Stimulated activated CD8-positive, alpha-beta memory T cell treated with anti-CD3 and anti-CD28 coated beads, Interleukin-2, amount 100 ng/mL, for 1 hour (primary cell): ENCODE data around the gene PGRMC1.
"Not testable (repeated sequence)": the region's sequence is repeated elsewhere in the genome, so short reads cannot be mapped to it uniquely, and the experiment has no call there.

Source experiments
- DNase-seq, 2 donors: peaks; one replicate each; pipeline ENCODE4 v3.0.0-alpha.2; 2020; ENCODE audit warnings: low read depth in 2 of 2

PGRMC1 gene

DNA sequence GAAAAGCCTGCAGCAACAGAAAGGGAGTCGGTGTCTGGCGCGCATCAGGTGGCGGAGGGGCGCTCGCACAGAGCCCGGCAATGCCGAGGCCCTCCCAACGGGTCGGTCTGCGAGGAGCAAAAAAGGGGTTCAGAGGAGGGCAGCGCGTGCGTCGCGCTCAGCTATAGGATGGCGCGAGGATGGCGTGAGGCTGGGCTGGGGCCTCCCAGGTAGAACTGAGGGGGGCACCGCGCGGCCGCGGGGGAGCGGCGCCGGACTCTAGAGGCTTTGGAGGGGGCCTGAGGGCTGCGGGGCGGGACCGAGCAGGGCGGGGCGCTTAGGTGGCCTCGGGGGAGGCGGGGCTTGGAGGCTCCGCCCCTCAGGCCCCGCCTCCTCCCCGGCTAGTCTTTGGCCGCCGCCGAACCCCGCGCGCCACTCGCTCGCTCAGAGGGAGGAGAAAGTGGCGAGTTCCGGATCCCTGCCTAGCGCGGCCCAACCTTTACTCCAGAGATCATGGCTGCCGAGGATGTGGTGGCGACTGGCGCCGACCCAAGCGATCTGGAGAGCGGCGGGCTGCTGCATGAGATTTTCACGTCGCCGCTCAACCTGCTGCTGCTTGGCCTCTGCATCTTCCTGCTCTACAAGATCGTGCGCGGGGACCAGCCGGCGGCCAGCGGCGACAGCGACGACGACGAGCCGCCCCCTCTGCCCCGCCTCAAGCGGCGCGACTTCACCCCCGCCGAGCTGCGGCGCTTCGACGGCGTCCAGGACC is at the start of gene PGRMC1:
TSS of gene PGRMC1 (plus strand) at position 414 of the 751 bp plus-strand sequence. CDS start at position 493, 79 bp downstream.
- DNase-seq: peak; percentile 35 to 63

DNA sequence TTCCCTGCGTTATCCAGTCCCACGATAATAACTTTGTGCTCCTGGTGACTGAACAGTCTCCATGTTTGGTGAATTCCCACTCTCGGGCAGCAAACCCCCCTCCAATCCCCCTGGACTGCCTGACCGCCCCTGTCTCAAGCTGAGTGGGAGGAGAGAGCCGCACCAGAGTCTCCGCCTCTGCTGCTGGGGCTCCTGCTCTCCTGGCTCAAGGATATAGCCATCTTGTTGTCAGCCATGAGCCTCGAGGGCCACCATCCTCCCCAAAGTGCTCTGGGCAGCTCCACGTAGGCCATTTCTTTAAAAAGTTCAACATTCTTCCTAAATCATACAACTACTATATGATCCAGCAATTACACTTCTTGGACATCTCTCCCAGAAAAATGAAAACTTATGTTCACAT is 49.3 kb upstream of the PGRMC1 start:
- no peak for DNase-seq

DNA sequence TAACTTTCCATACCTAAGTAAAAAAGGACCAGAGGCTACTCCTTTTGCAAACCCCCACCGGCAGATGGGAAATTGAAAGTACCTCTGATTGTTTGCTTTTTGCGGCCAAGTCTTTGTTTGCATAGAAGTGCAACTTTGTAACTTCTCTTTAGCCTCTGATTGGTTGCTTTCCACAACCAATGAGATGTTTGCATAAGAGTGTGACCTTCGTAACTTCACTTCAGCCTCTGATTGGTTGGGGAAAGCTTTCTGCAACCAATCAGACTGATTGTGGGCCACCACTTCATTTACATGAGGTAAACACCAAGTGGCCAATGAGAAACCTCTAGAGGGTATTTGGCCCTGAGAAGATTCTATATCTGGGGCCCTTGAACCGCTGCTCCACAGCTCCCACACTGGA is 48.8 kb upstream of the PGRMC1 start:
- DNase-seq: no peak

DNA sequence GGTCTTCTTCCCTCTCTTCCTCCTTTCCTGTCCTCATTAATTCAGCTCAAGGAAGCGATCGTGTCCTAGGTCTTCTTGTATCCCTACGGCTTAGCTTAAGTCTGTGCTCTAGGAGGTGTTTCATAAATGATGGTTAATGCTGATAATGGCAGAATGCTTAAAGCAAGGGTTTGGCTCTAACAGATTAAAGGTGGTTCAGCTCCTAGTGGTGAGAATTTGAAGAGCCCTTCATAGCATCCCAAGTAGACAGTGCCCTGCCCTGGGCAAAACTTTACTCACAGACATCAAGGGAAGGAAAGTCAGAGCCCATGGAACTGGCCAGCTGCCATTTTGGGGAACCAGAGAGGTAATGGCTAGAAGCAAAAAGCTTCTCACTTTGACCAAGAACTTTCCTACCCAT is 47.0 kb upstream of the PGRMC1 start:
- no peak for DNase-seq

DNA sequence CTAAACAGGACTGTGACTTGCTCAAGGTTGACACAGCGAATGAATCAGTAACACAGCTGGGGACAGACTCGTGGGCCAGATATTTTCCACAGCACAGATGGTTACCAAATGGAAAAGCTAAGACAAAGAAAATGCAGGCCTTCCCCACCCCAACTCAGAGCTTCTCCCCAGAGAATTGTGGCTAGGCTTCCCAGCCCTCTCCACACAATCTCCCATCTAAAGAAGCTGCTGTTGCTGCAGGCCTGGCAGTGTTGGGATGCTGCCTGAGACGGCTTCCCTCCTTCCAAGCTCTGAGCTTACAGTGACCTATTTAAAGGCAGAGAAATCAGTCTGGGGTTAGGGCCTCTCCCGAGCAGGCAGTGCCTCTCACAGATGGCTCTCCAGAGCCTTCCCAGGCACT is 46.5 kb upstream of the PGRMC1 start:
- DNase-seq: no peak

DNA sequence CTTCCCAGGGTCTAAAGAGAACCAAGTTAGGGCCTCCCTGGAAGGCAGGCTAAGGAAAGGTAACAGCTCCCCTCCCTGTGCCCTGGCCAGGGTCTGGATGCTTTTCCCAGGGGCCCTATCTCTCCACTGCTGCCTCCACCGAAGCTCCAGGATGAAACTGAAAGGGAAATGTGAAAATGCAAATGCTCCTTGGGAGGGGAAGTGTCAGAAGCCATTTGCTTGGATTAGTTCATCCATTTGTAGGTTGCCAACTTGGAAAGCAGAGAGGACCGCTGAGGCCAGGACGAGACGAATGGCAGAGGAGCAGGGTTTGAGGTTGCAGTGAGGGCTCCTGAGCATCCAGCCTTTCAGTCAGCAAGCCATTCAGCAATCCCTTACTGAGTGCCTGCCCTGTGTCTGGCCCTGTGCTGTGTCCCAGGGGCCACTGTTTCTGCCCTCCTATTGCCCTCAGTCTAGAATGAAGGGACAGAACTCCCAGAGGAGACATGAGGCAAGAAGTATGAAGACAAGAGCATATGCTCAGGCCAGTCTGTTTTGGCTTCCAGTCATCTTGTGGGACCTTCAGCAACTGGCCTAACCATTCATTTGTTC is 45.9 kb upstream of the PGRMC1 start:
- no peak for DNase-seq

DNA sequence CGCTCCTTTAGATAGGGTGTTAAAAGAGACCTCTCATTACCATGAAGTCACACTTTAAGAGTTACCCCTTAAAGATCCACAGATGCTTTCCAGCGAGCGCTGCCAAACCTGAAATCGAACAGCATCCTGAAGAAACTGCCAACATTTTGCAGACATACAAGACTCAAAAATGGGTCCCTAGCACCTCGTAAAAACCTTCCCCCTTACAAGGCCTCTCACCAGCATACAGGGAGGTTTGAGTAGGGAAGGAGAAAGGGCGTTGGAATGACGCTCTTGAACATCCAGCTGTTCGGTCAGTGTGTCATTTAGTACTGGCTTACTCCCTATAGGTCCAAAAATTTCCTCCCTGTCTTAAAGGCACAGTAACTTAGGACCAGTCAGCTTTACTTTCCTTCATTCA is 45.3 kb upstream of the PGRMC1 start:
- no peak for DNase-seq

DNA sequence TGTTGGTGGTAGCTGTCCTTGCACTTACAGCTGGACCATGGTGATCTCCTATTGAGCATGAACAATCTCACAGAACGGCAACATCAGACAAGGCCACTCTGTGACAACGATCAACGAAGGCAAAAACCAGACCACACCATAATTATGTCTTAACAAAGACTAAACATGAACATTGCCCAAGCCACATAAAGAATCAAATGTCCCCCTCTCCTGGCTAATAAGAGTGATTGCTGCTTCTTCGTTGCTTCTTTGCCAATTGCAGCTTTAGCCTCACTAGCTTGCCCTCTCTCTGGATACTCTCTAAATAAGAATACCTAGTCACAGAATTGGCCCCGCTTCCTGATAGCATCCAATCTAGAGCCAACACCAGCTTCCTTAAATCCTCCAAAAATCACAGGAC is 41.5 kb upstream of the PGRMC1 start:
- DNase-seq: no peak

DNA sequence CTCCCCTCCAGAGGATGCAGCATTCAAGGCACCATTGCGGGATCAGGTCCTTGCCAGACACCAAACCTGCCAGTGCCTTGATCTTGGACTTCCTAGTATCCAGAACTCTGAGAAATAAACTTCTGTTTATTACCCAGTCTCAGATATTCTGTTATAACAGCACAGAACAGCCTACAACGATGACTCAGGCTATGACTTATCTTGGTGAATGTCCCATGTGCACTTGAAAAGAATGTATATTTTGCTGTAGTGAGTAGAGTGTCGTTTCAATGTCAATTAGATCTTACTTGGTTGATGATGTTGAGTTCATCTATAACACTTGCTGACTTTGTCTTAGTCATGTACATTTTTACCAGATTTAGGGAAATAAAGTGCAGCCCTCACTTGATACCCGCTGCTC is 34.5 kb upstream of the PGRMC1 start:
- DNase-seq: no peak

DNA sequence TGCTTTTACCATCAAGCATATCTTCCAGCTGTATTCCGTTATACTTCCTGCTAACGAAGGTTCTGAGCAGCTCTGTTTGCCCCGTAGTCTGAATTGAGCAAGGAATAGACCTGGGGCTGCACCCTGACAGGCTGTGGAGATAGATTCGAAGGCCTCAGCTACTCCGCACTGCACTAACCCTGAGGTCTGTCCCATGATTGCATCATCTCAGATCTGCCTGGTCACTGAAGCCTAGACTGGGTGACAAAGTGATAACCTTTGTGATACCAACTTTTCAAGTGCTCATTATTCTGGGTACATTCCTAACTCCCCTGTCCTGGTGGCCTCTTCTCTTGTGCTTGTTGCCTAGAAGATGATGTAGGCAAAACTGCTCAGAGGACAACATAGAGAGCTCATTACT is 29.9 kb upstream of the PGRMC1 start:
- DNase-seq: no peak

DNA sequence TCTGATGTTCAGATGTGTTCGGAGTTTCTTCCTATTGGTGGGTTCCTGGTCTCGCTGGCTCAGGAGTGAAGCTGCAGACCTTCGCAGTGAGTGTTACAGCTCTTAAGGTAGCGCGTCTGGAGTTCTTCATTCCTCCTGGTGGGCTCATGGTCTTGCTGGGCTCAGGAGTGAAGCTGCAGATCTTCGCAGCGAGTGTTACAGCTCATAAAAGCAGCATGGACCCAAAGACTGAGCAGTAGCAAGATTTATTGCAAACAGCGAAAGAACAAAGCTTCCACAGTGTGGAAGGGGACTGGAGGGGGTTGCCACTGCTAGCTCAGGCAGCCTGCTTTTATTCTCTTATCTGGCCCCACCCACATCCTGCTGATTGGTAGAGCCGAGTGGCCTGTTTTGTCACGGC is 28.6 kb upstream of the PGRMC1 start:
- not testable (repeated sequence) for DNase-seq

DNA sequence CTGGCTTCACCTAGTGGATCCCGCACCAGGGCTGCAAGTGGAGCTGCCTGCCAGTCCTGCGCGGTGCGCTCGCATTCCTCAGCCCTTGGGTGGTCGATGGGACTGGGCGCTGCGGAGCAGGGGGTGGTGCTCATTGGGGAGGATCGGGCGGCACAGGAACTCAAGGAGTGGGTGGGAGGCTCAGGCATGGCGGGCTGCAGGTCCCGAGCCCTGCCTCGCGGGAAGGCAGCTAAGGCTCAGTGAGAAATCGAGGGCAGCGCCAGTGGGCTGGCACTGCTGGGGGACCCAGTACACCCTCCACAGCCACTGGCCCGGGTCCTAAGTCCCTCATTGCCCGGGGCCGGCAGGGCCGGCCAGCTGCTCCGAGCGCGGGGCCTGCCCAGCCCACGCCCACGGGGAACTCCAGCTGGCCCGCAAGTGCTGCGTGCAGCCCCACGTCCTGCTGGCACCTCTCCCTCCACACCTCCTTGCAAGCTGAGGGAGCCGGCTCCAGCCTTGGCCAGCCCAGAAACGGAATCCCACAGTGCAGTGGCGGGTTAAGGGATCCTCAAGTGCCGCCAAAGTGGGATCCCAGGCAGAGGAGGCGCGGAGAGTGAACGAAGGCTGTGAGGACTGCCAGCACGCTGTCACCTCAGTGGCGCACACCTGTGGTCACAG is 27.6 kb upstream of the PGRMC1 start:
- no peak for DNase-seq

DNA sequence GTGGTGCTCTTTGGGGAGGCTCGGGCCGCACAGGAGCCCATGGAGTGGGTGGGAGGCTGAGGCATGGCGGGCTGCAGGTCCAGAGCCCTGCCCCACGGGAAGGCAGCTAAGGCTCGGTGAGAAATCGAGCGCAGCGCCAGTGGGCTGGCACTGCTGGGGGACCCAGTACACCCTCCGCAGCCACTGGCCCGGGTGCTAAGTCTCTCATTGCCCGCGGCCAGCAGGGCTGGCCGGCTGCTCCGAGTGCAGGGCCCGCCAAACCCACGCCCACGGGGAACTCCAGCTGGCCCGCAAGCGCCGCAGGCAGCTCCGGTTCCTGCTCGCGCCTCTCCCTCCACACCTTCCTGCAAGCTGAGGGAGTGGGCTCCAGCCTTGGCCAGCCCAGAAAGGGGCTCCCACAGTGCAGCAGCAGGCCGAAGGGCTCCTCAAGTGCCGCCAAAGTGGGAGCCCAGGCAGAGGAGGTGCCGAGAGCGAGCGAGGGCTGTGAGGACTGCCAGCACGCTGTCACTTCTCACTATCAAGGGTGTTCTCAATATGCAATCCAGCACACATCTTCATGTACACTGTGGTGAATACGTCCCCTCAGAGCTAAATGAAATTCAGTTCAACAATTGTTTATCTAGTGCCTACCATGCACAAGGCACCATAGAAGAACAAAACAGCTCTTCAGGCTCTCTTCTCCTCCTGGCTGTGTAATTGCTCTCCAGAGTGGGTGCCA is 25.0 kb upstream of the PGRMC1 start:
- not testable (repeated sequence) for DNase-seq

DNA sequence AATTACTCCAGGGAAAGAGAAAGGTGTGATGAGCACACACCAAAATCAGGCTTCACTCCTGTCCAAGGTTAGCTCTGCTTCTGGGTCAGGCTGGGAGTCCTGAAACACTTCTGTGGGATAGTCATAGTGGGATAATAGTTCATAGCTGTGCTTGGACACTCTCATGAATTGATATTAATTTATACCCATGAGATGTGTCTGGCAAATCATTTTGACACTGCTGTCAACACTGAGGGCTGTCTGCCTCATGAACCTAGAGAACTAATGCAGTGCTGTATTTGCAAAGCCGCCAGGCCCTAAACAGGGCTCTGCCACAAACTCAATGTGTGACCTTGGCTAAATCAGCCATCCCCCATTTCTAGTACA is 24.5 kb upstream of the PGRMC1 start:
- DNase-seq: no peak

DNA sequence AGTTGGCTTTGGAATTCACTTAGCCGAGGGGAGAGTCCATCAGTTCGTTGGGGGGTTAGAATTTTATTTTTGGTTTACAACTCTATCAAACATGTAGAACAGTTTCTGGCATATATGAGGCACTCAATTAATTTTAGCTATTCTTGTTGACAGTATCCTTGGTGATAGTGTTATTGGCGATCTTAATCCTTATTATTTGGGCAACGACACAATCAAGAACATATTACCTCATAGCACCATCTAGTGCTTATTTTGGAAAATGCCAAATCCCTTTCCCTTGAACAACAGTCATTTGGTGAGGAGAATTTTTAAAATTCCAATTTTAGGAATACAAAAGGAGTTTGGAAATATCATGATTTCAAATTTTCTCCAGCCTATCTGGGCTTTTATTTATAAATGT is 17.9 kb upstream of the PGRMC1 start:
- DNase-seq: no peak

DNA sequence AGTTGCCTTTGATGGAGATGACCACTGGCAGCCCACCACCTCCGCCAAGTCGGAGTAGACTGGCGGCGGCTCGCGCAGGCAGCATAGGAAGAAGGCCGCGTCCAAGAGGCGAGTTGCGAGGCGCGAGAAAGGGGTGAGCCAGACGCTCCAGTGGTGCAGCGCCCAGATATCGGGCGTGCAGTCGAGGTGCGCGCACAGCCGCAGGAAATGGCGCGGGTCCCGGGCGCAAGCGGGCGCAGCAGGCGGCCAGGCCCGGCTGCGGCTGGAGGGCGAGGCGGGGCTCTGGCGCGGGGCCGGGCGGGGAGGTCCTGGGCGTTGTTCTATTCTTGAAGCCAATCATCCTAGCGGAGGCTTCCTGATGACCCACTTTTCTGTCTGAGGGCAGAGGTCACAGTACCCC is 13.2 kb upstream of the PGRMC1 start:
- DNase-seq: no peak

DNA sequence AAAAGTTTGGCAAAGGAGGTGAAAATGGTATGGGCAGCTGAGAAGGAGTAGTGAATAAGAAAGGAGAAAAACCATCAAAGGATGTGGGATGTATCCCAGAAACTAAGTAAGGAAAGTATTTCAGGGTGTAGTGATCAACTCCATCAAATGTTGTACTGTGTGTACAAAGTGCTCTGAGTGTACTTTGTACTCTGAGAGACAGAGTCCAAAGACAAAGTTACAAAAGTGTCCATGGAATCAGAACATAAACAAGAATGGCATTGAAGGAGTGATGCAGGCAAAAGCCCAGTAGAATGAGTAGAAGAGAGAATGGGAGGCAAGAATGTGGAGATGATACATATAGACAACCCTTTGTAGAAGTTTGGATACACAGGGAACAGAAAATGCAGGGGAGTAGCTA is 12.3 kb upstream of the PGRMC1 start:
- DNase-seq: no peak

DNA sequence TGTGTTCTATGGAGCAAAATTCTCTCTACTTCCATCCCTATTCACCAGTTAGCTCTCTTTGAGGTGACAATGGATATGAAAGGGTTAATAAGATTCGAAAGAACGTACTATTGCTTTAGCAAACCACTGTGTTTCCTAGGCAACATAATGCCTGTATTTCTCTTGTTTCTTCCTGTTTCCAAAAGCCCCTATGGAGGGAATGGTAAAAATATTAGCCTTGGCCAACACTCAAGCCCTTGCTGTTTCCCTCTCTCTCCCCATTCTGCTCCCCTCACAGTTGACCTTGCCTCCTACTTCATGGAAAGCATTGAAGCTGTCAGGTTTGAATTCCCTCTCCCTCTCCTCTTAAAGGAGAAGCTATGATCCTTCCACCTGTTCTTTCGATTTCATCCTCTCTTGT is 9.6 kb upstream of the PGRMC1 start:
- no peak for DNase-seq

DNA sequence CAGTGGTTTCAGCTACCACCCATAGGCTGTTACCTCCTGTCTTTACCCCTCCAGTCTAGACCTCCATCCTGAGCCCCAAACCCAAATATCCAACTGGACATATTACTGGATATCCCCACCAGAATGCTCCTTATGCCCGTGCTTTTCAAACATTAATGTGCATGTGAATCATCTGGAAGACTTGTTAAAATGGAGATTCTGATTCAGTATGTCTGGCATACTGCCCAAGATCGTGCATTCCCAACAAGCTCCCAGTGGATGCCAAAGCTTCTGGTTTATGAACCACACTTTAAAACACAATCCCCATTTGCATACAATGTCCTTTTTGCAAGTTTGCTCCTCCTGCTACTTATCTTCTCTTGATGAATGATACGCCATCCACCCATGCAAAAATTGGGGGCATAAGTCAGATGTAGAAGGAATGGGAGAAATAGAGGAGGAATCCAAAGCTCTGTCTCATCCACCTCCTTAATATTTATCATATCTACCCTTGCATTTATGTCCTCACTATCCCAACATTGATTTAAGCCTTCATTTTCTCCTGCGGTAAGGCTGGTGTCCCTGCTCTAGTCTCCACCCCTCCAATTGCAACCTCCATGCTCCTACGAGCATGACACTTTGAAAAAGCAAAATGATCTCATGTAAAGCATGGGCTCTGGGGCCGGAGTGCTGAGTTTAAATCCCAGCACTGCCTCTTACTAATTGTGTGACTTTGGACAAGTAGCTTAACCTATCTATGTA is 7.4 kb upstream of the PGRMC1 start:
- no peak for DNase-seq

DNA sequence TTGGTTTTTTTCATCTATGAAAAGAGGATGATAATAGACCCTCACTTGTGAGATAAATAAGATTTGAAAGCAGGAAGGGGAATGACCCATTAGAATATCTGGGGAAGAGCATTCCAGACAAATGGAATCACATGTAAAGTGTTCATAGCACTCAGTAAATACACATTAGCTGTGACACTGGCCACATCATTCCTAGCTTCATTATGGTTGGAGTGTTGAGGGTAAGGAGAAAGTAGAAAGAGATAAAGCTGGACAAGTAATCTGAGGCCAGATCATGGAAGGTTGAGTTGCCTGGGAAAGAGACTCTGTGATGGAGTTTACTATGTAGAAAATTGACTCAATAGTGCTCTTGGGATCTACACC is 6.9 kb upstream of the PGRMC1 start:
- DNase-seq: no peak

DNA sequence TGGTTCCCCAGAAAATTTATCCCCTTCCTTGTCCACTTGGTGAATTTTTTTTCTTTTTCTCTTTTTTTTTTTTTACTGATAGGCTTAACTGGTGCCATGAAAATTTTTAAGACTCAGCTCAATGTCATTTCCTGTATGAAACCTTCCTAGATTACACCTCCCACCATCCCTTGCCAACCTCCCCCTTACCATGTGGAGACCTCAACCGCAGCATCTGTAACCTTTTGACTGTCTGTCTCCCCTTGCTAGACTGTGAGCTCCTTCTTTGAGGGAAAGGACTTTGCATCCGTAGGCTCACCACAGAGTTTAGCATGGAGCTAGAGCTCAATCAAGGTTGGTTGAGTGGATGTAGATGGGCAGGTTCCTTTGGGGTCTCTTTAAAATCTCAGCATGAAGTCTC is 5.2 kb upstream of the PGRMC1 start:
- no peak for DNase-seq

DNA sequence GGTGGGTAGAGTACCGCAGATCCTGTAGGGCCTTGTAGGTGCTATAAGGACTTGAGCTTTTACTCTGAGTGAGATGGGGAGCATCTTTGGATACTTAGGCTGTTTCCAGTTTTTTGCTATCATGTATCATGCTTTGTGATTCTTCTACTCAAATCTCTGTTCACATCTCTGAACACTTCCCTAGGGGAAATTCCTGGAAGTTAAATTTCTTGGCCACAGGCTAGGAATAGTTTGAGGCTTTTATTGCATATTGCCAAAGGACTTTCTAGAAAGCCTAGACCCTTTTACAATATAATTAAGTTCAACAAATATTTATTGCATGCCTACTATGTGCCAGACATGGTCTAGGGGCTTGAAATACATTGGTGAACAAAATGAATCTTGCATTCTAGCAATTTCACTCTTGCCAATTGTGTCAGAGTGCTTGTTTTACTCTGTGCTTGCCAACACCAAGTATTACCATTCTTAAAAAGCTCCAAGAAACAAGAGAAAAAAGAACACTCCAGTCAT is 4.1 kb upstream of the PGRMC1 start:
- no peak for DNase-seq
